HEK293 (cell line): ENCODE measurements around the gene PLPPR4.

Experiments
- CTCF ChIA-PET: fragments of 350-600 bp; formaldehyde crosslinking; extraction: SDS; loops from one replicate; lab custom pipeline; 2021; ENCODE audit warnings: antibody characterized with exemption; lab: Yijun Ruan, JAX
- POLR2A ChIA-PET: fragments of 300-600 bp; formaldehyde crosslinking; extraction: SDS; loops from one replicate; lab custom pipeline; 2020; ENCODE audit warnings: antibody characterized with exemption, inconsistent platforms; lab: Yijun Ruan, JAX
- H3K27ac ChIP-seq: fragments of 200-500 bp; sonication (Bioruptor generic); 2 replicates; pipeline ENCODE4 v1.5.1; 2014; ENCODE audit warnings: low read depth, low read length, control low read depth, inconsistent platforms; ENCODE audit errors: extremely low read depth
- H3K36me3 ChIP-seq, 2 experiments: fragments of 200-500 bp in 1 of 2; sonication (Bioruptor generic) in 1 of 2; 1 replicate in 1 of 2; 2 replicates in 1 of 2; pipeline ENCODE4 v1.5.1; 2014 to 2017; ENCODE audit warnings: inconsistent platforms in 2 of 2, low read length in 2 of 2; ENCODE audit not compliant: control insufficient read depth in 2 of 2, insufficient read depth in 1 of 2
- H3K4me1 ChIP-seq: fragments of 200-500 bp; sonication (Bioruptor generic); 2 replicates; pipeline ENCODE4 v1.5.1; 2014; ENCODE audit warnings: mild to moderate bottlenecking, low read length, inconsistent platforms; ENCODE audit not compliant: control insufficient read depth, insufficient read depth
- H3K4me3 ChIP-seq: 2 replicates; pipeline ENCODE4 v1.5.1; 2011; ENCODE audit warnings: low read depth, mild to moderate bottlenecking, control low read depth, low read length, moderate library complexity
- H3K9me3 ChIP-seq: fragments of 200-500 bp; sonication (Bioruptor generic); 2 replicates; pipeline ENCODE4 v1.5.1; 2014; ENCODE audit warnings: low read depth, low read length, inconsistent platforms; ENCODE audit not compliant: control insufficient read depth, insufficient read depth
- HIC1 ChIP-seq: fragments of 450-650 bp; formaldehyde crosslinking; IDR thresholded peaks from 2 replicates; pipeline ENCODE4 v1.5.1; 2016; ENCODE audit warnings: missing biosample characterization, missing genetic modification characterization
- HOXA7 ChIP-seq: sonication (generic); formaldehyde crosslinking; IDR thresholded peaks from 2 replicates; pipeline ENCODE4 v1.8.1; 2022; ENCODE audit warnings: missing genetic modification reagents, borderline replicate concordance
- KLF9 ChIP-seq: fragments of 450-650 bp; formaldehyde crosslinking; IDR thresholded peaks from 2 replicates; pipeline ENCODE4 v1.5.1; 2016; ENCODE audit warnings: missing biosample characterization, missing genetic modification characterization, low read depth
- MYNN ChIP-seq: fragments of 450-650 bp; formaldehyde crosslinking; IDR thresholded peaks from 2 replicates; pipeline ENCODE4 v1.5.1; 2016; ENCODE audit warnings: missing biosample characterization, missing genetic modification characterization, borderline replicate concordance
- TRIM28 ChIP-seq: IDR thresholded peaks from 2 replicates; pipeline ENCODE4 v1.6.1; 2011; ENCODE audit warnings: low read length, control low read depth, borderline replicate concordance
- ZBTB11 ChIP-seq: fragments of 450-650 bp; formaldehyde crosslinking; conservative IDR thresholded peaks from 2 replicates; pipeline ENCODE4 v1.5.1; 2016; ENCODE audit warnings: low read depth, missing biosample characterization, missing genetic modification characterization
- ZEB2 ChIP-seq: fragments of 450-650 bp; formaldehyde crosslinking; IDR thresholded peaks from 2 replicates; pipeline ENCODE4 v1.5.1; 2016; ENCODE audit warnings: missing biosample characterization, missing genetic modification characterization
- ZFP3 ChIP-seq: fragments of 450-650 bp; formaldehyde crosslinking; IDR thresholded peaks from 2 replicates; pipeline ENCODE4 v1.5.1; 2016; ENCODE audit warnings: low read depth, missing biosample characterization, missing genetic modification characterization
- ZNF132 ChIP-seq: fragments of 450-650 bp; formaldehyde crosslinking; IDR thresholded peaks from 2 replicates; pipeline ENCODE4 v1.5.1; 2017; ENCODE audit warnings: missing biosample characterization, missing genetic modification characterization, borderline replicate concordance
- ZNF133 ChIP-seq: fragments of 450-650 bp; formaldehyde crosslinking; IDR thresholded peaks from 2 replicates; pipeline ENCODE4 v1.5.1; 2016; ENCODE audit warnings: missing biosample characterization, missing genetic modification characterization
- ZNF174 ChIP-seq: fragments of 450-650 bp; formaldehyde crosslinking; IDR thresholded peaks from 2 replicates; pipeline ENCODE4 v1.5.0; 2017; ENCODE audit warnings: missing biosample characterization, mild to moderate bottlenecking, missing genetic modification characterization
- ZNF175 ChIP-seq: fragments of 450-650 bp; formaldehyde crosslinking; IDR thresholded peaks from 2 replicates; pipeline ENCODE4 v1.5.1; 2016; ENCODE audit warnings: missing biosample characterization, missing genetic modification characterization
- ZNF18 ChIP-seq: fragments of 450-650 bp; formaldehyde crosslinking; IDR thresholded peaks from 2 replicates; pipeline ENCODE4 v1.5.1; 2016; ENCODE audit warnings: missing biosample characterization, missing genetic modification characterization
- ZNF23 ChIP-seq: fragments of 450-650 bp; formaldehyde crosslinking; IDR thresholded peaks from 2 replicates; pipeline ENCODE4 v1.5.1; 2016; ENCODE audit warnings: missing biosample characterization, missing genetic modification characterization, borderline replicate concordance
- ZNF248 ChIP-seq: fragments of 450-650 bp; formaldehyde crosslinking; IDR thresholded peaks from 2 replicates; pipeline ENCODE4 v1.5.1; 2017; ENCODE audit warnings: missing biosample characterization, missing genetic modification characterization
- ZNF266 ChIP-seq: fragments of 450-650 bp; formaldehyde crosslinking; IDR thresholded peaks from 2 replicates; pipeline ENCODE4 v1.5.1; 2016; ENCODE audit warnings: missing biosample characterization, missing genetic modification characterization, low read depth
- ZNF350 ChIP-seq: fragments of 450-650 bp; formaldehyde crosslinking; IDR thresholded peaks from 2 replicates; pipeline ENCODE4 v1.5.0; 2017; ENCODE audit warnings: missing biosample characterization, mild to moderate bottlenecking, missing genetic modification characterization
- ZNF37A ChIP-seq: fragments of 450-650 bp; IDR thresholded peaks from 2 replicates; pipeline ENCODE4 v1.5.1; 2018; ENCODE audit warnings: missing biosample characterization, missing genetic modification characterization
- ZNF394 ChIP-seq: fragments of 450-650 bp; formaldehyde crosslinking; IDR thresholded peaks from 2 replicates; pipeline ENCODE4 v1.5.1; 2016; ENCODE audit warnings: missing biosample characterization, missing genetic modification characterization, mild to moderate bottlenecking, moderate library complexity, borderline replicate concordance
- ZNF510 ChIP-seq: fragments of 450-650 bp; formaldehyde crosslinking; IDR thresholded peaks from 2 replicates; pipeline ENCODE4 v1.5.1; 2018; ENCODE audit warnings: mild to moderate bottlenecking, missing genetic modification characterization, missing biosample characterization; ENCODE audit not compliant: insufficient replicate concordance
- ZNF530 ChIP-seq: fragments of 450-650 bp; formaldehyde crosslinking; IDR thresholded peaks from 2 replicates; pipeline ENCODE4 v1.5.1; 2016; ENCODE audit warnings: low read depth, missing biosample characterization, missing genetic modification characterization
- ZNF585B ChIP-seq: fragments of 450-650 bp; formaldehyde crosslinking; IDR thresholded peaks from 2 replicates; pipeline ENCODE4 v1.5.1; 2016; ENCODE audit warnings: missing biosample characterization, missing genetic modification characterization
- ZNF623 ChIP-seq: fragments of 450-650 bp; formaldehyde crosslinking; IDR thresholded peaks from 2 replicates; pipeline ENCODE4 v1.5.1; 2016; ENCODE audit warnings: missing biosample characterization, missing genetic modification characterization
- ZNF837 ChIP-seq: fragments of 450-650 bp; formaldehyde crosslinking; IDR thresholded peaks from 2 replicates; pipeline ENCODE4 v1.5.1; 2016; ENCODE audit warnings: missing biosample characterization, missing genetic modification characterization
- ZNF843 ChIP-seq: fragments of 450-650 bp; formaldehyde crosslinking; IDR thresholded peaks from 2 replicates; pipeline ENCODE4 v1.5.1; 2016; ENCODE audit warnings: missing biosample characterization, missing genetic modification characterization
- ZSCAN4 ChIP-seq: fragments of 450-650 bp; formaldehyde crosslinking; IDR thresholded peaks from 2 replicates; pipeline ENCODE4 v1.5.1; 2017; ENCODE audit warnings: missing biosample characterization, missing genetic modification characterization
- ZXDB ChIP-seq: fragments of 450-650 bp; formaldehyde crosslinking; IDR thresholded peaks from 2 replicates; pipeline ENCODE4 v1.5.1; 2016; ENCODE audit warnings: missing biosample characterization, missing genetic modification characterization
- TF ChIP-seq, protein P1 (sequence below): fragments of 450-650 bp; formaldehyde crosslinking; IDR thresholded peaks from 2 replicates; pipeline ENCODE4 v1.5.1; 2017; ENCODE audit warnings: missing biosample characterization, missing genetic modification characterization

The PLPPR4 gene

GRCh38 chr1:99217599-99217998 is 46.7 kb upstream of the PLPPR4 start:
- Histone ChIP-seq H3K9me3 (no peaks in the 10 kb centered on the region), H3K27ac (no peak overlapping the region), H3K4me3 (no peak overlapping the region)
- TF ChIP-seq ZNF37A (tag by site-specific recombination) (no peak), HIC1 (tag by site-specific recombination) (no peak), ZNF175 (tag by site-specific recombination) (no peak), ZXDB (tag by site-specific recombination) (no peak), ZSCAN4 (tag by site-specific recombination) (no peak), ZNF133 (no peak), ZBTB11 (tag by site-specific recombination) (no peak), ZNF350 (tag by site-specific recombination) (no peak), ZNF530 (tag by site-specific recombination) (no peak), ZNF18 (tag by site-specific recombination) (no peak), ZNF510 (no peak), ZNF23 (tag by site-specific recombination) (no peak), KLF9 (tag by site-specific recombination) (no peak)
- TF ChIP-seq, protein P1, sequence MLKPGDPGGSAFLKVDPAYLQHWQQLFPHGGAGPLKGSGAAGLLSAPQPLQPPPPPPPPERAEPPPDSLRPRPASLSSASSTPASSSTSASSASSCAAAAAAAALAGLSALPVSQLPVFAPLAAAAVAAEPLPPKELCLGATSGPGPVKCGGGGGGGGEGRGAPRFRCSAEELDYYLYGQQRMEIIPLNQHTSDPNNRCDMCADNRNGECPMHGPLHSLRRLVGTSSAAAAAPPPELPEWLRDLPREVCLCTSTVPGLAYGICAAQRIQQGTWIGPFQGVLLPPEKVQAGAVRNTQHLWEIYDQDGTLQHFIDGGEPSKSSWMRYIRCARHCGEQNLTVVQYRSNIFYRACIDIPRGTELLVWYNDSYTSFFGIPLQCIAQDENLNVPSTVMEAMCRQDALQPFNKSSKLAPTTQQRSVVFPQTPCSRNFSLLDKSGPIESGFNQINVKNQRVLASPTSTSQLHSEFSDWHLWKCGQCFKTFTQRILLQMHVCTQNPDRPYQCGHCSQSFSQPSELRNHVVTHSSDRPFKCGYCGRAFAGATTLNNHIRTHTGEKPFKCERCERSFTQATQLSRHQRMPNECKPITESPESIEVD (tag by site-specific recombination) = no peak
- TF ChIP-seq, all 188 proteins: peak for 0
- no peaks in the 10 kb centered on the region for H3K4me1 ChIP-seq
- no peaks in the 10 kb centered on the region for H3K36me3 ChIP-seq
- ChIA-PET POLR2A (no interaction called here), CTCF (no interaction called here)

- ChIA-PET POLR2A (no interaction called here), CTCF (no interaction called here)
- Histone ChIP-seq H3K27ac (no peak overlapping the region), H3K36me3 (no peaks in the 10 kb centered on the region), H3K4me1 (no peaks in the 10 kb centered on the region), H3K9me3 (no peaks in the 10 kb centered on the region), H3K4me3 (no peak overlapping the region)
- TF ChIP-seq MYNN (tag by site-specific recombination) (no peak), ZNF174 (tag by site-specific recombination) (no peak), TRIM28 (no peak), ZNF394 (no peak), ZNF585B (tag by site-specific recombination) (no peak), ZNF843 (tag by site-specific recombination) (no peak), ZNF837 (tag by site-specific recombination) (no peak), ZNF133 (no peak), ZEB2 (tag by site-specific recombination) (no peak), ZFP3 (no peak), ZNF623 (tag by site-specific recombination) (no peak), ZNF132 (tag by site-specific recombination) (no peak), ZNF248 (tag by site-specific recombination) (no peak), ZNF266 (tag by site-specific recombination) (no peak), HOXA7 (CRISPR knock-in tag) (no peak)
Measured at GRCh38 chr1:99218572-99218971, 45.7 kb upstream of the PLPPR4 start.
